ENCODE measurements around the gene RBM44.
"Not testable (repeated sequence)": the region's sequence is repeated elsewhere in the genome, so short reads cannot be mapped to it uniquely, and the experiment has no call there.

The RBM44 gene, protein sequence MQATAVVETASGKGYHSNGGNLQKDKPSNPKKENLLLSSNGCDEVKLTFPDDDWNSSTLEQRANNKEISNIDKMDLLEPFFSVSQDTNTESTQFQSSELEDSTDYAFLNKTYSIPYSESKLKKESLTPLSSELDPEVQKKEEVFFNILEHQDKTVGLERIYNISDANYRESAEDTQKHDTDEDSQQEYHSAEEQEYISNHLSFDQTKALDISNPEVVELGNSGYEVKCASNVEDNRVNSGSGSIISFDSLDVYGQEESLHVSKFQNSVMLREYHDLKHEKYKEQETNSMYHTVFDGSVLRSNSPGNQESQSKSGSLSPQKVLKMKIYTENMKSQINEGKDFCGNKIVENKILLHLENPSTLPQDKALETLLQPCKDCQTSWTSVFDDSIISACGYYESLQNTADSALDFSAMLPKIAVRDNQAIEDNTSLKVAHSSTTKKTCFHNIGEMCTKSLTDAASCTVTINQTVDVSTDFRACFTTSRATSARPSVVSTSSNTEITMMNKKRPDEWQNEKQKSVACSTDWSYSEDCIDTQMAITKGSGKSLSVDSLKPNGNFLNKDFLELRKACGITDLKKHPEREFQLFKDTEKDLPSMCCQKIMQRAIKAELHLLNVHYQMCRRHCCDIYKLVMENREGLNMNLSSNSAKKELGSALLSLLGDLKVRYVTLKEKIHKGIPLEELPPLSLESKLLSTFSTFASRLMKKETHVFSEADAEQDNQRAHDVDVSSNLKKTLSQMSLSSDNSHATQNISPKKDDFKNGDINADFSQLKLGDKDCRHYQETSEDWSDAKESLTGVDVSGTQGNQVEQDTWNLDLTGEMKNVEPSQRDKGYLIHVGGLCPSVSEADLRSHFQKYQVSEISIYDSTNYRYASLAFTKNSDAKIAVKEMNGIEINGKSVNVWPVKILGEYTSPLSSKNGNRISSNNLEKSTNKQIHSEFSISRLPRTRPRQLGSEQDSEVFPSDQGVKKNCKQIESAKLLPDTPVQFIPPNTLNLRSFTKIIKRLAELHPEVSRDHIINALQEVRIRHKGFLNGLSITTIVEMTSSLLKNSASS

DNA sequence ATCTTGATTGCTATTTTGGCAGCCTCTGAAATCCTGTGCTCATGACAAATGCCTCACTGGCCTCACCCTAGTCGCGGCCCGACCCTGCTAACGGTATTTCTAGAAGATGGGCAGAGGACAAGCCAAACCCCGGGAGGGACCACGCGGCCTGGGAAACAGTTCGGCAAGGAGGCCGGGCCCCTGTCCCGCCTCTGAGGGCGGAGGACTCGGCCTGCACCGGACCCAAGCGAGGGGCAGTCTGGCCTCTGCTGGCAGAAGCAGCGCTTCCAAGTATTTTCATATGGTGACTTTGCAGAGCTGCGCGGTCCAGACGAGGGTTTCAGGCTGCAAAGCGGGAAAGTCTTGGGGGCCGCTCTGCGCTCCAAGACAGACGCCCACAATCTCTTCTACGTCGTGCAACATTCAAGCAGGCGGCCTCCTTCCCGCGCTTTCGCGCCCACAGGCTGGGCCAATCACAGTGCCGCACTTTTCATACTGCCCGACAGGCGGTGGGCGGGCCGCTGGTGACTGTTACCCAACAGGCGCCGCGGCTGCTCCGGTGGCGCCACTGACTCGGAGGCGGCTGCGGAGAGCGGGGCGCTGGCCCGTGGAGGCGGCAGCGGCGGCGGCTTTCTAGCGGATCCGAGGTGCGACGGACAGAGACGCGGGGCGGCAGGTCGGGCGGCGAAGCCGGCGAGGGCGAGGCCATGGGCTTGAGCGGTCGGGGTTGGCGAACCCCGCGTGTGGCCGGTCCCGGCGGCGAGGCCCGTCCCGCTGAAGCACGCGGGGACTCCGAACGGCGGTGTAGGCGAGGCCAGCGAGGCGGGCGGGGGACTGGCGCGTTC lies at the start of gene RBM44:
TSS of gene RBM44 (plus strand) at position 544 of the 824 bp plus-strand sequence. CDS start 14,831 bp downstream, outside the sequence.
- in situ Hi-C loops (cut with MboI; ENCODE audit: low sequenced_read_pairs) = no loop called here

- in situ Hi-C loops (cut with MboI; ENCODE audit: low sequenced_read_pairs) = loop anchor here (10.0 kb wide), 1 partner anchor 174 kb away; no protein-coding TSS in a partner anchor
These were observed 49.6 kb upstream of the RBM44 start for GRCh38 chr2:237749002-237749401.

GRCh38 chr2:237749961-237750360 lies 48.6 kb upstream of the RBM44 start:
- in situ Hi-C loops (cut with MboI; ENCODE audit: low sequenced_read_pairs) = loop anchor here (10.0 kb wide), 1 partner anchor 175 kb away; no protein-coding TSS in a partner anchor

- in situ Hi-C loops (cut with MboI; ENCODE audit: low sequenced_read_pairs) = not testable (repeated sequence)
These were observed 48.1 kb upstream of the RBM44 start for GRCh38 chr2:237750441-237750840.

DNA sequence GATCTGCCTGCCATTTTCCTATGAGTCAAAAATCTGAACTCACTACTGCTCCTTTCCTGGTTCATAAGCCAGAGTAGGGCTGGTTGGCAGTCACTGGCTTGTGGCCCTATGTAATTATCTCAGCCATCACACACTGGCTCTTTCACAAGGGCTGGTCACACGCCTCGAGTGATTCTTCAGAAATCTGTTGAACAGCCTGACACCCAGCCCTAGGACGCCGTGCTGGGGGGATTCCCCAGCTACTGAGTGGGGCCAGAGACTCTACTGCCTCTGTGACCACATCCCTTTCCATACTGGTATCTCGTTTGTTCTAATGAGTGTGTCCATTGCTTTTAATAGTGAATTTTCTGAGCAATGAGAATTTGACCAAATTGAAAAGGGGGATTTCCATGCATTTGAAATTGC lies 45.8 kb upstream of the RBM44 start:
- in situ Hi-C loops (cut with MboI; ENCODE audit: low sequenced_read_pairs) = no loop called here

DNA sequence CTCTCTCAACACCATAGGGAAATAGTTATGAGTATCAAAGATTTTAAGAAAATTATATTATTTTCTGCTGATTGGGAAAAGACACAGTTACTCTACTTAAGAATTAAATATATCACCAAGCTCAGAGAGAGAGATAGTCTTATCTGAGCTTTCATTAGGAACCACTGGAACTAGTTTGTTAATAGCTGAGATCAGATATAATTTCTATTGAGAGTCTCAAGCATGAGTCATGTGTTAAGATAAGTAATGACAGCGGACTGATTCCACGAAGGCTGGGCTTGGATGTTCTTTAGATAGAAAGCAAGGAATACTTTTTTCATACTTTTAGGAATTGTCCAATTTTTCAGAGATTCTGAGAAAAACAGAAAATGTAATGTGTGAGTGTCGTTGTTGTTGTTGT lies 44.4 kb upstream of the RBM44 start:
- in situ Hi-C loops (cut with MboI; ENCODE audit: low sequenced_read_pairs) = no loop called here

DNA sequence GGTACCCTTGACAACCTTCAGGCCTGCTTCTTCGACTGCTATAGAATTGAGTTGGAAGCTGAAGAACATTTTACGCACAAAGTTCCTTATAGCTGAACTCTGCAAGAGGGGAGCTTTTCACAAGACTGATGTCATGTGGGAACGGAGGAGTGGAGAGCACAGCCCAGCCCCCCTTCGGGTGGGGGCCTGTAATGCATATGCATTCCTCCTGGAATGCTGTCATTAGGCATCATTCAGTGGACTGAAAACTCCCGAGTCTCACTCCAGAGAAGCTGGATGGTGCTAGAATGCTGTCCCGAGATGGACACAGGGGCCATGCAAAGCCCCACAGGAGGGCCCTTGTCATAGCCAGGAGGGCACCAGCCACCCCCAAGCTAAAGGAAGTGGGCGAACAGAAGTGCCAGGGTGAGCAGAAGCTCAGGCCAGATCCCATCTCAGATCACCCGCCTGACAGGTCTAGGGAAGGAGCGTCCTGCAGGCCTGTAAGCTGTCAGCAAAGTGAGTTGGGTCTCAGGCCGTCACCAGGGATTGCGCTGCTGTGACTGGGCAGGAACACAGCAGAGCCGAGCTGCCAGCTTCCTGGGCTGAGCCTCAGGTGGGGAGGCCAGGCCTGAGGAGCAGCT lies 43.8 kb upstream of the RBM44 start:
- in situ Hi-C loops (cut with MboI; ENCODE audit: low sequenced_read_pairs) = no loop called here

- in situ Hi-C loops (cut with MboI; ENCODE audit: low sequenced_read_pairs) = no loop called here
These were observed 41.0 kb upstream of the RBM44 start for GRCh38 chr2:237757616-237758015.

DNA sequence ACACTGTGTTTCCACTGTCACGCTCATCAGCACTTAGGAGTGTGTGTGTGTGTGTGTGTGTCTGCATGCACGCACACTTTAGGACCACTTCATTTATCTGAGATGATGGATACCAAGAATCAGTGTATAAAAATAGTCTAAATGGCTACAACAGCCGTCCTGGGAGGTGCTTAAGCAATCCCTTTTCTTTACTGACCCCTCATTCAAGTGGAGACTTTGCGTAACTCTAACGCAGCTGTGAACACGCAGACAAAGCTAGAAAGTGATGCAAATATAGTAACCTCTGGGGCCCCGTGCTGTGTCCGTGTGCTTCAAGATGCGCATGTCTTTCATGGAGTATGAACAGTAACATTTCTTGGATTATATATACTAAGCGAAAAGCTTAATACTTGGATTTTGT lies 40.4 kb upstream of the RBM44 start:
- in situ Hi-C loops (cut with MboI; ENCODE audit: low sequenced_read_pairs) = no loop called here

- in situ Hi-C loops (cut with MboI; ENCODE audit: low sequenced_read_pairs) = no loop called here
These were observed 39.4 kb upstream of the RBM44 start for GRCh38 chr2:237759176-237759575.

DNA sequence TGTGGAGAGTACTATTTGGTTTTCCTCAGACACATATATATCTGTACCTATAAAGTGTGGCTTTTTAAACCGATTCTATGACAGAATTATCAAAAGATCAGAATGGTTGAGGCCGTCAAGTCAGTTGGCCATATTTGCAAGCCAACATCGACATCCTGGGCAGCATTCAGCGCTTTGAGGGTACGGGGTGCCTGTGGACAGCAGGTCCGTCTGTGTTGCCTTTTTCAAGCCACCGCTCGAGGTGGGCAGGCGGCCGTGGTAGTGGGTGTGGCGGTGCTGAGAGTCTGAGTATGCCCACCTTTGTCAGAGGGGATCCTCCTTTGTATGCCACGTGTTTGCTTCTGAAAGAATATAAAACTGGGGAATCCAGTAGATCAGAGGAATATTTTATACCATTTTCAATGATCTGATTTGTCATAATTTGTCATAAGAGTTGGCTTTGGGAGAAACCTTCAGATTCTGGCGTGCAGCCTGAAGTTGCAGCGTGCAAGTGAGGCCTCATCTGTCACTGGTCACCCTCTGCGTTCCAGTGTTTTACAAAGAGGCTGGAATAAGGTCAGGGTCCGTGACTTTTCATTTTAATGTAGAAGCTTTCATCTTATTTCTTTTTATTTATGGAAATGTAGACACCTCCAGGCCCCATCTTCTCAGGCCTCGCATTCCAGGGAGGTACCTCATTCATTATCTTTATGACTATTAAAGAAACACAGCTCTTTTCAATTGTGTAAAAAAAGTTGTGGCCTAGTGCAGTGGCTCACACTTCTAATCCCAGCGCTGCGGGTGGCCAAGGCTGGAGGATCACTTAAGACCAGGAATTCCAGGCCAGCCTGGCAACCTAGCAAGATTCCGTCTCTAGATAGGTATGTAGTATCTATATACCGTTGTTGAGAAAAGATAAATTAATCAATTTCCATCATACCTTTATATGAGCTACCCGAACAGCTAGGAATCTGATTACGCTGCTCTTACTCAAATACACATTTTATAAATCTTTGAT lies 37.8 kb upstream of the RBM44 start:
- in situ Hi-C loops (cut with MboI; ENCODE audit: low sequenced_read_pairs) = no loop called here

DNA sequence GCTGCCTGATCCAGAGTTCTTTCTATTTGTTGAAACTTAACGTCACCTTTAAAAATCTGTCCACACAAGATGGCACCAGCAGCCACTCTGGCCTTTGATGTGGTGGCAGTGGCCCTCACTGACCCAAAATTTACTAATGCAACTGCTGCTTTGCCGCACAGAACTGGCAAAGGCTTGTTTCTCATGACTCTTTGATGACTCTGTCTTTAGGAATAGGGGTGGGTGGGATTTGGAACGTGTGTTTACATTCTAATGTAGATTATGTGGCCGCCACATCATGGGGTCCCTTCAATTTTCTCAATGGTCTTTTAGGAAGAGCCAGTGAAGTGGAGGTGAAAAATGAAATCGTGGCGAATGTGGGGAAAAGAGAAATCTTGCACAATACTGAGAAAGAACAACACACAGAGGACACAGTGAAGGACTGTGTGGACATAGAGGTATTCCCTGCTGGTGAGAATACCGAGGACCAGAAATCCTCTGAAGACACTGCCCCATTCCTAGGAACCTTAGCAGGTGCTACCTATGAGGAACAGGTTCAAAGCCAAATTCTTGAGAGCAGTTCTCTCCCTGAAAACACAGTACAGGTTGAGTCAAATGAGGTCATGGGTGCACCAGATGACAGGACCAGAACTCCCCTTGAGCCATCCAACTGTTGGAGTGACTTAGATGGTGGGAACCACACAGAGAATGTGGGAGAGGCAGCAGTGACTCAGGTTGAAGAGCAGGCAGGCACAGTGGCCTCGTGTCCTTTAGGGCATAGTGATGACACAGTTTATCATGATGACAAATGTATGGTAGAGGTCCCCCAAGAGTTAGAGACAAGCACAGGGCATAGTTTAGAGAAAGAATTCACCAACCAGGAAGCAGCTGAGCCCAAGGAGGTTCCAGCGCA lies 36.0 kb upstream of the RBM44 start:
- in situ Hi-C loops (cut with MboI; ENCODE audit: low sequenced_read_pairs) = not testable (repeated sequence)

DNA sequence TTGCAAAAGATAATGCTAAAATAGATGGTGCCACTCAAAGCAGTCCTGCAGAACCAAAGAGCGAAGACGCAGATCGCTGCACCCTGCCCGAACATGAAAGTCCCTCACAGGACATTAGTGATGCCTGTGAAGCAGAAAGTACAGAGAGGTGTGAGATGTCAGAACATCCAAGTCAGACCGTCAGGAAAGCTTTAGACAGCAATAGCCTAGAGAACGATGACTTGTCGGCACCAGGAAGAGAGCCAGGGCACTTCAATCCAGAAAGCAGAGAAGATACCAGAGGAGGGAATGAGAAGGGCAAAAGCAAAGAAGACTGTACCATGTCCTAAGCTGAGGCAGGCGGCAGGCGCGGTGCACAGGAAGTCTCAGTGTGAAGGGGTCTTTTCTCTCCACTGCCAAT lies 34.8 kb upstream of the RBM44 start:
- in situ Hi-C loops (cut with MboI; ENCODE audit: low sequenced_read_pairs) = no loop called here

- in situ Hi-C loops (cut with MboI; ENCODE audit: low sequenced_read_pairs) = not testable (repeated sequence)
These were observed 33.5 kb upstream of the RBM44 start for GRCh38 chr2:237765122-237765521.

GRCh38 chr2:237765875-237766274 lies 32.7 kb upstream of the RBM44 start:
- in situ Hi-C loops (cut with MboI; ENCODE audit: low sequenced_read_pairs) = no loop called here

GRCh38 chr2:237766340-237766739 lies 32.2 kb upstream of the RBM44 start:
- in situ Hi-C loops (cut with MboI; ENCODE audit: low sequenced_read_pairs) = no loop called here

- in situ Hi-C loops (cut with MboI; ENCODE audit: low sequenced_read_pairs) = no loop called here
These were observed 26.1 kb upstream of the RBM44 start for GRCh38 chr2:237772513-237772912.

DNA sequence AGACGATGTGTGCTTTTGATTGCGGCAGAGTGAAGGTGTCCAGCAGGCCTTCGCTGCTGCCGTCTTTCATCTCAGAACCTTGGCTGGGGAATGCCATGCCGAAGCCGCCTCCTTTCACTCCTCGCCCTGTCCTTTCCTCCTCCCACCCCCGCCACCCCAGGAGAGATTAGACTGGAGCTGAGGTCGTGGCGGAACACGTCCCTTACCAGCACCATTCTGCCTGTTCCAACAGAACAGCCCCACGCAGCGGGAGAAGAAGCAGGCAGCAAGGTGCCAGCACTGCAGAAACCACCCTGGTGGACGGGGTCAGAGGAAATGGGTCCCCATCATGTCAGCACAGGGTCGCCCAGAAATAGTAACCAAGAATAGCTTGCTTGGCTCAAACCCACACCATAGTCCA lies 24.8 kb upstream of the RBM44 start:
- in situ Hi-C loops (cut with MboI; ENCODE audit: low sequenced_read_pairs) = no loop called here
